Lower leg skin (tissue), 4 donors: ENCODE measurements around the gene MLLT3. TPM values are rescaled to one million over a fixed set of nuclear protein-coding genes. Genes with fewer than 3 reads are reported as not detected.

Source experiments
- DNase-seq, 2 donors: peaks; one replicate each; pipeline ENCODE4 v3.0.0-alpha.2; 2019; ENCODE audit warnings: low spot score in 2 of 2
- H3K4me3 ChIP-seq: fragments of 200-600 bp; sonication (generic); 2 replicates; pipeline ENCODE4 v1.5.1; 2017; ENCODE audit warnings: mild to moderate bottlenecking, low read depth; ENCODE audit not compliant: poor library complexity, severe bottlenecking
- CTCF ChIP-seq, 3 donors: fragments of 450-650 bp; IDR thresholded peaks; one replicate each; pipeline ENCODE4 v1.5.1; 2016; ENCODE audit warnings: antibody characterized with exemption in 3 of 3, mild to moderate bottlenecking in 3 of 3, moderate library complexity in 2 of 3
- POLR2A ChIP-seq, 2 donors: fragments of 450-650 bp; IDR thresholded peaks; one replicate each; pipeline ENCODE4 v1.6.1; 2016 to 2017; ENCODE audit warnings: antibody characterized with exemption in 2 of 2, mild to moderate bottlenecking in 1 of 2, moderate library complexity in 1 of 2
- WGBS, 2 donors: methylation state at CpG; one replicate each; pipeline ENCODE4 v1.1.5; 2018; 5-methylcytosine and 5-hydroxymethylcytosine counted together
- intact Hi-C: fragments of 100-400 bp; cut with DNase I; formaldehyde crosslinking; loops from one replicate; pipeline ENCODE4 v1.15.0; 2023; ENCODE audit warnings: low total_unique reads
- total RNA-seq, 4 donors: library from RNA; depleted of rRNA; stranded (reverse); fragments of >200 nt; gene quantifications; one replicate each; pipeline ENCODE4 v1.1.0, GENCODE V29; 2016

Gene MLLT3
- total RNA-seq, 4 donors from 2014 or later = 10.6 to 15.2 (median 12.5) TPM

GRCh38 chr9:20649381-20649780, 27.1 kb upstream of the MLLT3 start:
- WGBS, 2 donors = 42 to 47% methylated on average over 1 of the region's 1 CpG
- TF ChIP-seq CTCF (IDR thresholded peaks at IDR 0.05) (no peak), POLR2A (IDR thresholded peaks at IDR 0.05) (no peak)

GRCh38 chr9:20646656-20647055, 24.4 kb upstream of the MLLT3 start:
- DNase-seq = no peak
- WGBS, 2 donors = 85 to 89% methylated on average over 4 of the region's 4 CpGs
- H3K4me3 ChIP-seq = no peak overlapping the region
- TF ChIP-seq CTCF (IDR thresholded peaks at IDR 0.05) (no peak), POLR2A (IDR thresholded peaks at IDR 0.05) (no peak)
- intact Hi-C loops = no loop called here

More at GRCh38 chr9:20649381-20649780, 27.1 kb upstream of the MLLT3 start:
- no peak overlapping the region for H3K4me3 ChIP-seq
- DNase-seq = no peak
- intact Hi-C loops = no loop called here

- DNase-seq = no peak
Measured at GRCh38 chr9:20643660-20644059, 21.4 kb upstream of the MLLT3 start.

GRCh38 chr9:20642045-20642444, 19.7 kb upstream of the MLLT3 start:
- H3K4me3 ChIP-seq = no peak overlapping the region
- TF ChIP-seq CTCF (IDR thresholded peaks at IDR 0.05) (no peak), POLR2A (IDR thresholded peaks at IDR 0.05) (no peak)

More at GRCh38 chr9:20643660-20644059, 21.4 kb upstream of the MLLT3 start:
- intact Hi-C loops = no loop called here
- 56 to 77% methylated on average over 3 of the region's 3 CpGs for WGBS, 2 donors
- H3K4me3 ChIP-seq = no peak overlapping the region
- TF ChIP-seq POLR2A (IDR thresholded peaks at IDR 0.05) = no peak
- TF ChIP-seq CTCF (IDR thresholded peaks at IDR 0.05) = no peak

GRCh38 chr9:20640331-20641187, 18.3 kb upstream of the MLLT3 start:
- TF ChIP-seq POLR2A (IDR thresholded peaks at IDR 0.05) (no peak), CTCF (IDR thresholded peaks at IDR 0.05) (no peak)
- DNase-seq = peak; percentile 21 to 86
- intact Hi-C loops = no loop called here
- H3K4me3 ChIP-seq = no peak overlapping the region
- WGBS, 2 donors = 62 to 67% methylated on average over 7 of the region's 7 CpGs

More at GRCh38 chr9:20642045-20642444, 19.7 kb upstream of the MLLT3 start:
- no peak for DNase-seq
- intact Hi-C loops = no loop called here
- WGBS, 2 donors = 70 to 74% methylated on average over 1 of the region's 1 CpG
